Neural progenitor cell (in vitro differentiated cells): Measurements from ENCODE around the gene KLHL29. TPM values are rescaled to one million over a fixed set of nuclear protein-coding genes. Genes with fewer than 3 reads are reported as not detected.

ENCODE experiments used
- DNase-seq: peaks from one replicate; pipeline ENCODE4 v3.0.0-alpha.2; 2016; ENCODE audit warnings: low spot score
- H2AFZ ChIP-seq: fragments of 200-600 bp; sonication (generic); replicated peaks from 2 replicates; pipeline ENCODE4 v1.6.1; 2016; ENCODE audit warnings: antibody characterized with exemption
- H3F3A ChIP-seq: fragments of 200-600 bp; sonication (generic); 2 replicates; pipeline ENCODE4 v1.6.1; 2016; ENCODE audit warnings: antibody characterized with exemption, low read depth
- H3K27ac ChIP-seq: fragments of 200-600 bp; sonication (generic); 2 replicates; pipeline ENCODE4 v1.5.1; 2016; ENCODE audit warnings: mild to moderate bottlenecking
- H3K27me3 ChIP-seq: fragments of 200-600 bp; sonication (generic); 2 replicates; pipeline ENCODE4 v1.6.1; 2016; ENCODE audit warnings: mild to moderate bottlenecking, moderate library complexity
- H3K36me3 ChIP-seq: fragments of 200-600 bp; sonication (generic); 2 replicates; pipeline ENCODE4 v1.5.1; 2016
- H3K4me1 ChIP-seq: fragments of 200-600 bp; sonication (generic); 2 replicates; pipeline ENCODE4 v1.6.1; 2016; ENCODE audit warnings: mixed run types
- H3K4me2 ChIP-seq: fragments of 200-600 bp; sonication (generic); 2 replicates; pipeline ENCODE4 v1.6.1; 2016
- H3K4me3 ChIP-seq: fragments of 200-600 bp; sonication (generic); 2 replicates; pipeline ENCODE4 v1.5.1; 2016
- H3K79me2 ChIP-seq: fragments of 200-600 bp; sonication (generic); 2 replicates; pipeline ENCODE4 v1.6.1; 2016; ENCODE audit warnings: low read depth
- H3K9ac ChIP-seq: fragments of 200-600 bp; sonication (generic); 2 replicates; pipeline ENCODE4 v1.6.1; 2016
- H3K9me3 ChIP-seq: fragments of 200-600 bp; sonication (generic); 2 replicates; pipeline ENCODE4 v1.5.1; 2016; ENCODE audit warnings: low read depth
- H4K20me1 ChIP-seq: fragments of 200-600 bp; sonication (generic); 2 replicates; pipeline ENCODE4 v1.6.1; 2016; ENCODE audit warnings: low read depth
- H3K27ac Mint-ChIP-seq: 3 replicates; pipeline ENCODE4 v1.8.0; 2021; ENCODE audit warnings: mixed read lengths
- H3K27me3 Mint-ChIP-seq: 2 replicates; pipeline ENCODE4 v1.8.0; 2022; ENCODE audit warnings: low read depth, mild to moderate bottlenecking, inconsistent platforms, moderate library complexity, mixed read lengths; ENCODE audit not compliant: insufficient read depth
- H3K36me3 Mint-ChIP-seq: 3 replicates; pipeline ENCODE4 v1.8.0; 2021; ENCODE audit warnings: mixed read lengths
- H3K4me1 Mint-ChIP-seq: 3 replicates; pipeline ENCODE4 v1.8.0; 2021; ENCODE audit warnings: mixed read lengths
- H3K4me3 Mint-ChIP-seq: 3 replicates; pipeline ENCODE4 v1.8.0; 2021; ENCODE audit warnings: mild to moderate bottlenecking, moderate library complexity, mixed read lengths
- H3K9me3 Mint-ChIP-seq: 3 replicates; pipeline ENCODE4 v1.8.0; 2020; ENCODE audit warnings: mixed read lengths
- EZH2 ChIP-seq: fragments of 200-600 bp; sonication (generic); IDR thresholded peaks from 2 replicates; pipeline ENCODE4 v1.6.1; 2017; ENCODE audit warnings: antibody characterized with exemption, mild to moderate bottlenecking, moderate library complexity
- EZH2phosphoT487 ChIP-seq: fragments of 200-600 bp; sonication (generic); IDR thresholded peaks from 2 replicates; pipeline ENCODE4 v1.6.1; 2017; ENCODE audit warnings: antibody characterized with exemption
- total RNA-seq: library from RNA; depleted of rRNA; stranded (reverse); fragments of >200 nt; gene quantifications from 2 replicates; pipeline ENCODE4 v1.2.3, GENCODE V29; 2015; ENCODE audit warnings: low replicate concordance
- TF ChIP-seq, protein P1 (sequence below): fragments of 200-600 bp; sonication (generic); IDR thresholded peaks from 2 replicates; pipeline ENCODE4 v1.5.1; 2017; ENCODE audit warnings: antibody characterized with exemption, mild to moderate bottlenecking

The KLHL29 gene
- total RNA-seq, 1 donor from 2014 or later: 1.6 TPM

DNA sequence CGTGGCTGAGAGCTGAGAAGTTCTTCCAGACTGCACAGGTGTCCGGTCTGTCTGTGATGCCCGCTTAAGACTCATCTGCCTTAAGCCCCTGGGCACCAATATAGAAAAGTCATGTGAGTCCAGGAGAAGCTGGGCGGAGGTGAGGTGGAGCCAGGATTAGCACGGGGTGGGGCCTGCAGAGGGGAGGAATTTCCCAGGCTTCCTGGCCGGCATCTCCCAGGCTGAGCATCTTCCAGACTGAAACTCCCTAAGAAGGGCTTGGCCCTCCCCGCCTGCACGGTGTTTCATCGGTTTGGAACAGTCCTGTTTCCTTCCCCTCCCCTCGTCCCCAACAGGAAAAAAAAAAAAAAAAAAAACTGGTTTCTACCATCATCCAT, 271.6 kb downstream of the KLHL29 start:
- Histone ChIP-seq H3K27me3 (no peaks in the 10 kb centered on the region), H4K20me1 (no peaks in the 10 kb centered on the region), H3K4me3 (no peak overlapping the region), H3K4me1 (peaks cover 5% of the 10 kb centered on the region), H3K79me2 (no peaks in the 10 kb centered on the region), H2AFZ (no peak overlapping the region), H3F3A (no peaks in the 10 kb centered on the region), H3K27ac (no peak overlapping the region), H3K36me3 (no peaks in the 10 kb centered on the region), H3K9me3 (no peaks in the 10 kb centered on the region), H3K9ac (no peak overlapping the region), H3K4me2 (no peak overlapping the region)
- Mint-ChIP-seq H3K9me3 (no peaks in the 10 kb centered on the region), H3K27ac (no peak overlapping the region), H3K4me1 (peaks cover 23% of the 10 kb centered on the region), H3K4me3 (no peak overlapping the region), H3K27me3 (peaks cover 7% of the 10 kb centered on the region), H3K36me3 (peaks cover 7% of the 10 kb centered on the region)
- TF ChIP-seq EZH2 (no peak), EZH2phosphoT487 (no peak)
- TF ChIP-seq, protein P1, sequence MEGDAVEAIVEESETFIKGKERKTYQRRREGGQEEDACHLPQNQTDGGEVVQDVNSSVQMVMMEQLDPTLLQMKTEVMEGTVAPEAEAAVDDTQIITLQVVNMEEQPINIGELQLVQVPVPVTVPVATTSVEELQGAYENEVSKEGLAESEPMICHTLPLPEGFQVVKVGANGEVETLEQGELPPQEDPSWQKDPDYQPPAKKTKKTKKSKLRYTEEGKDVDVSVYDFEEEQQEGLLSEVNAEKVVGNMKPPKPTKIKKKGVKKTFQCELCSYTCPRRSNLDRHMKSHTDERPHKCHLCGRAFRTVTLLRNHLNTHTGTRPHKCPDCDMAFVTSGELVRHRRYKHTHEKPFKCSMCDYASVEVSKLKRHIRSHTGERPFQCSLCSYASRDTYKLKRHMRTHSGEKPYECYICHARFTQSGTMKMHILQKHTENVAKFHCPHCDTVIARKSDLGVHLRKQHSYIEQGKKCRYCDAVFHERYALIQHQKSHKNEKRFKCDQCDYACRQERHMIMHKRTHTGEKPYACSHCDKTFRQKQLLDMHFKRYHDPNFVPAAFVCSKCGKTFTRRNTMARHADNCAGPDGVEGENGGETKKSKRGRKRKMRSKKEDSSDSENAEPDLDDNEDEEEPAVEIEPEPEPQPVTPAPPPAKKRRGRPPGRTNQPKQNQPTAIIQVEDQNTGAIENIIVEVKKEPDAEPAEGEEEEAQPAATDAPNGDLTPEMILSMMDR: no peak
- DNase-seq: no peak

DNA sequence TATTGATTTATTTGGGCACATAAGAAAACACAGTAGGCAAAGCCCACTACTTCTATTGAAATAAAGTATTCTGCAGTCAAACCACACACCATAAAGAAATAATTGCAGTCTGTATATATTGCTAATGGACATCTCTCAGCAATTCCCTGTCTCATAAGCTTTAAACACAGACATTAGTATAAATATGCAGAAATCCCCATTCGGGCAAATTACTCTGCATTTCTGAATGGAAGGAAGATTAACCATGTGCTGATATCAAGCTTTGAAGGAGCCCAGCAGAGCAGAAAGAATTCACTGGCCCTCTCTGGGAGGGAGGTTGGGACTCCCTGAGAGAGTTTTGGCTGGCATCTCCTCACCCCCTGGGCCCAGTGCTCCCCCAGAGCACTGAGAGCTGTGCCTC, 272.4 kb downstream of the KLHL29 start:
- Histone ChIP-seq H3K9ac (no peak overlapping the region), H3F3A (no peaks in the 10 kb centered on the region), H3K4me2 (no peak overlapping the region), H3K4me3 (no peak overlapping the region), H3K36me3 (no peaks in the 10 kb centered on the region), H4K20me1 (no peaks in the 10 kb centered on the region), H3K27me3 (no peaks in the 10 kb centered on the region), H3K27ac (no peak overlapping the region), H3K9me3 (no peaks in the 10 kb centered on the region), H3K79me2 (no peaks in the 10 kb centered on the region), H3K4me1 (peaks cover 5% of the 10 kb centered on the region), H2AFZ (no peak overlapping the region)
- TF ChIP-seq, protein P1: no peak
- TF ChIP-seq EZH2phosphoT487 (no peak), EZH2 (no peak)
- no peak for DNase-seq
- H3K4me3 Mint-ChIP-seq: no peak overlapping the region
- peaks cover 25% of the 10 kb centered on the region for H3K4me1 Mint-ChIP-seq
- H3K27me3 Mint-ChIP-seq: peaks cover 7% of the 10 kb centered on the region
- H3K9me3 Mint-ChIP-seq: no peaks in the 10 kb centered on the region
- no peak overlapping the region for H3K27ac Mint-ChIP-seq
- peaks cover 7% of the 10 kb centered on the region for H3K36me3 Mint-ChIP-seq

DNA sequence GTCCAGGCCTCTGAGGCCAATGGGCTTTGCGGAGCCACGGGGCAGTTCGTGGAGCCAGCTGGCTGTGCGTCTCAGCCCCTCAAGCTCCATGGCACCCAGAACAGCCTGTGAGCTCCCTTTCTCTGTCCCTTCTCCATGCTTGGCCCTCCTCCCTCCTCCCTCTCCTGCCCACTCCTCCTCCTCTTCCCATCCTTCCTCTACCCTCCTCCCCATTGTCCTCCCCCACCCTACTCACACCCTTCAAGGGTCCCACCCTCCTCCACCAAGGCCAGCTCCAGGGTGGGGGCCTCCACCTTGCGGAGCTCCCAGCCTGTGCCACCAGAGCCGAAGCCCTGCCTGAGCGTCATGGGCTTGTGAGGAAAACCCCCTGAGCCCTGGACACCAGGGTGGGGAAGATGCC, 273.0 kb downstream of the KLHL29 start:
- Histone ChIP-seq H3K79me2 (no peaks in the 10 kb centered on the region), H3K27ac (no peak overlapping the region)

More for the DNA sequence above, 273.0 kb downstream of the KLHL29 start:
- no peak overlapping the region for H3K27ac Mint-ChIP-seq
- no peak overlapping the region for H3K4me3 ChIP-seq
- no peak for DNase-seq
- H3K4me1 Mint-ChIP-seq: peaks cover 25% of the 10 kb centered on the region
- no peak overlapping the region for H3K9ac ChIP-seq
- no peak overlapping the region for H3K4me2 ChIP-seq
- H2AFZ ChIP-seq: no peak overlapping the region
- no peaks in the 10 kb centered on the region for H3K9me3 Mint-ChIP-seq
- H3K9me3 ChIP-seq: no peaks in the 10 kb centered on the region
- H3K27me3 Mint-ChIP-seq: peaks cover 6% of the 10 kb centered on the region
- peaks cover 7% of the 10 kb centered on the region for H3K36me3 Mint-ChIP-seq
- H3K4me3 Mint-ChIP-seq: no peak overlapping the region
- H3K4me1 ChIP-seq: peaks cover 5% of the 10 kb centered on the region
- TF ChIP-seq, protein P1: no peak
- TF ChIP-seq EZH2phosphoT487: no peak
- no peak for TF ChIP-seq EZH2
- no peaks in the 10 kb centered on the region for H3K27me3 ChIP-seq
- no peaks in the 10 kb centered on the region for H3K36me3 ChIP-seq
- no peaks in the 10 kb centered on the region for H3F3A ChIP-seq
- no peaks in the 10 kb centered on the region for H4K20me1 ChIP-seq
